ENCODE measurements around the gene SCUBE1. TPM values are rescaled to one million over a fixed set of nuclear protein-coding genes. Genes with fewer than 3 reads are reported as not detected.
A peak's percentile ranks its signal among the peaks of the same experiment; 100 is the strongest.

SCUBE1 gene
- total and polyA plus RNA-seq, 2 of the 8 experiments (the other 6 are each of a cell fraction or from before 2014, with no cell fraction given) = 2.3 to 4.9 TPM

- no peak for TF ChIP-seq SP4 (IDR thresholded peaks at IDR 0.05; ENCODE audit: low read length)
- no peak for TF ChIP-seq RBBP5 (IDR thresholded peaks at IDR 0.05; ENCODE audit: borderline replicate concordance, low read depth, low read length)
- TF ChIP-seq CBX8 (IDR thresholded peaks at IDR 0.05; ENCODE audit: borderline replicate concordance, low read depth, low read length) = no peak
- no peak for TF ChIP-seq SIRT6 (IDR thresholded peaks at IDR 0.05; ENCODE audit: low read length)
- no peak for TF ChIP-seq TCF12 (IDR thresholded peaks at IDR 0.05; ENCODE audit: low read depth, low read length)
- peak; percentile 54 to 78 (median 76) for TF ChIP-seq CTCF (IDR thresholded peaks at IDR 0.05; ENCODE audit: control extremely low read depth in 1 of 3, insufficient read depth in 1 of 3, low read depth in 1 of 3, low read length in 3 of 3)
- TF ChIP-seq YY1 (IDR thresholded peaks at IDR 0.05; ENCODE audit: low read depth, low read length) = peak; percentile 49; the same call in 1 of the 2 replicates
- no peak for TF ChIP-seq SP2 (IDR thresholded peaks at IDR 0.05; ENCODE audit: low read length)
- no peak for TF ChIP-seq JUN (IDR thresholded peaks at IDR 0.05; ENCODE audit: low read depth, low read length)
- 0 out of 4 replicates have a peak, but pooled peaks of 1 of the 2 experiments have one; percentile 15 for TF ChIP-seq SIN3A (conservative IDR thresholded peaks at IDR 0.05 in 1 of 2, IDR thresholded peaks at IDR 0.05 in 1 of 2; ENCODE audit: low read depth in 1 of 2, low read length in 2 of 2)
- TF ChIP-seq, protein P1, sequence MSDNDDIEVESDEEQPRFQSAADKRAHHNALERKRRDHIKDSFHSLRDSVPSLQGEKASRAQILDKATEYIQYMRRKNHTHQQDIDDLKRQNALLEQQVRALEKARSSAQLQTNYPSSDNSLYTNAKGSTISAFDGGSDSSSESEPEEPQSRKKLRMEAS (IDR thresholded peaks at IDR 0.05) = no peak
- no peak for TF ChIP-seq SAP30 (IDR thresholded peaks at IDR 0.05; ENCODE audit: insufficient read depth, insufficient replicate concordance, low read length)
- no peak for TF ChIP-seq SUZ12 (IDR thresholded peaks at IDR 0.05; ENCODE audit: low read length)
- TF ChIP-seq GABPA (IDR thresholded peaks at IDR 0.05; ENCODE audit: borderline replicate concordance, insufficient read depth, low read length) = 0 out of 2 replicates have a peak, but pooled peaks have one; percentile 60
Measured at GRCh38 chr22:43270314-43270908, 72.8 kb downstream of the SCUBE1 start (continued).
